ENCODE data around the gene ASIC1. TPM values are rescaled to one million over a fixed set of nuclear protein-coding genes. Genes with fewer than 3 reads are reported as not detected.
"Not testable (repeated sequence)": the region's sequence is repeated elsewhere in the genome, so short reads cannot be mapped to it uniquely, and the experiment has no call there.

Gene ASIC1
- polyA plus RNA-seq, 3 donors, result 4.6 to 5.6 (median 5.5) TPM

- no peak for DNase-seq
Measured at GRCh38 chr12:50083301-50083700, 25.9 kb downstream of the ASIC1 start.

GRCh38 chr12:50084409-50084774 lies 27.0 kb downstream of the ASIC1 start:
- DNase-seq, result not testable (repeated sequence)

GRCh38 chr12:50084775-50085614 lies 27.6 kb downstream of the ASIC1 start, which contains the start of gene SMARCD1:
TSS of gene SMARCD1 (plus strand) at chr12:50085342. CDS start at chr12:50085370, 28 bp downstream.
- DNase-seq, result peak; percentile 95

- no peak for DNase-seq
Measured at GRCh38 chr12:50085615-50086072, 28.2 kb downstream of the ASIC1 start.

DNA sequence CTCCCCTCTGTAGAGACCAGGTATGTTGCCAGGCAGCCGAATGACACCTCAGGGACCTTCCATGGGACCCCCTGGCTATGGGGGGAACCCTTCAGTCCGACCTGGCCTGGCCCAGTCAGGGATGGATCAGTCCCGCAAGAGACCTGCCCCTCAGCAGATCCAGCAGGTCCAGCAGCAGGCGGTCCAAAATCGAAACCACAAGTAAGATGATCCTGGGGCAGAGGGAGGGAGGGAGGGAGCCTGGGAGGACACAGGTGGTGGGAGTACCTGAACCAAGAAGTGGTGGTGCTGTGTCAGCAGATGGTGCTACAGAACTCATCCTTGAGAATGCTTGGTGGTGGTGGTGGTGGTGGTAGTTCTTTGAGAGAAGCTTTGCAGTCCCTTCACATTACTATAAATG lies 28.8 kb downstream of the ASIC1 start:
- no peak for DNase-seq

- no peak for DNase-seq
Measured at GRCh38 chr12:50087151-50087550, 29.8 kb downstream of the ASIC1 start.

DNA sequence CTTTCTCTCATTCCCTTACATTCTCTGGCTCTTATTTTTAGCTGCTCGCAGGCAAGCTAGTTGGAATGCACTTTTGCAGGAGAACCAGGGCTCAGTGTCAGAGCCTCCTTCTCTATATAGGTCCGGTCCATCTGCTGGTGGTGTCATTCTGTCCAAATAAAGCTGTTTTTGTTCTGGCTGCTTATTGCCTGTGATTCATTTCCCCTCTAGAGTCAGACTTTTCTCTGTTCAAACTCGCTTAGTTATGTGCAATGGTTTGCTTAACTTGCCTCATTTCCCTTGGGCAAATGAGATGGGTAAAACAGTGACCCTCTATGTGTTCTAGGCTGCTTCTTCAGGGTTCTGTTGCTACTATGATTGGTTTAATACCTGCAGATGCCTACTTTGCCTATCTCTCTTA lies 30.6 kb downstream of the ASIC1 start:
- no peak for DNase-seq

GRCh38 chr12:50088577-50089335 lies 31.4 kb downstream of the ASIC1 start:
- no peak for DNase-seq

DNA sequence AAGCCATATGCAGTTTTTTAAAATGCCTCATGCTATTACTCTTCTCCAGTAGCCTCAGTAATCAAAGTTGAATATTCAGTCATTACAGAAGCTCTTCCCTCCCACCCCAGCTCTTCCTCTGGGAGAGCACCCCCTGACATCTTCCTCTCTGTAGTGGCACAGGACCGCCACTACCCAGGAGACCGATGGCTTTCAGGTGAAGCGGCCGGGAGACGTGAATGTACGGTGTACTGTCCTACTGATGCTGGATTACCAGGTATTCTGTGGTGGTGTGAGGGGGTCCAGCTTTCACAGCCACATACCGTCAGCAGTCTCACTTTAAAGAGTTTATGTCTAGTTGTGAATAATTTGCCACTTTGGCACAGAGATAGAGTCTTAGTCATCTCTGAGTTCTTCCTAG lies 32.3 kb downstream of the ASIC1 start:
- no peak for DNase-seq

- DNase-seq, result no peak
Measured at GRCh38 chr12:50090391-50090790, 33.0 kb downstream of the ASIC1 start.

DNA sequence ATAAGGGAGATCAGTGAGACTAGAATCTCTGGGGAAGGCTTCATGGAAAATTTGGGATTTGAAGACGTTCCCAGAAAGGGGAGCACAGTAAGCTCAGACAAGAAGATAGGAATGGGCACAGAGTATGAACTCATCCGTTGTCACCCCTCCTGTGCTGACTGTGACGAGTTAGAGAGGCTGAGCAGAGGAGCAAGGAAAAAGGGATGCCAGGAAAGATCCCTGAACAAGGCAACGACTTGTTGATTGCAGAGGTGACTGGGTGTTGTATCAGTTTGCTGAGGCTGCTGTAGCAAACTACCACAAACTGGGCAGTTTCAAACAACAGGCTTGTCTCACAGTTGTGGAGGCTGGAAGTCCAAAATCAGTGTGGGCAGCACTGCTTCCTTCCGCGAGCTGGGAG lies 40.6 kb downstream of the ASIC1 start:
- DNase-seq, result no peak

- no peak for DNase-seq
Measured at GRCh38 chr12:50099302-50100008, 42.1 kb downstream of the ASIC1 start.

DNA sequence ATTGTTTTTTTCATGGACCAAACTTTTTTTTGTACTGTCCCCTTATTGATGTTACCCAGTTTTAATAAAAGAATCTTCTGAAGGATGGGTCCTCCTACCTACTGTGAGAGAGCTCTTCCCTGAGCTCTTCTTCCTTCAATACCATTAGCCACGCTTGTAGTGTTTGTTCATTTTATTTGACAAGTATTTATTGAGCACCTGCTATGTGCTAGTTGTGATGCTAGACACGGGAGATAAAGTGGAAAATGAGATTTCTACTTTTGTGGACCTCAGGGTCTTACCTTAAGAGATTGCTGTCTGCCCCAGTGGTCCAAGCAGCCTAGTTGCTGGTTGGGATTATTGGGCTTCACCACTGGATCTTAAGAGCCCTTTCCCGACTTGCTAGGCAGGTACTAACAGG lies 43.2 kb downstream of the ASIC1 start:
- DNase-seq, result no peak

GRCh38 chr12:50101663-50102062 lies 44.3 kb downstream of the ASIC1 start:
- DNase-seq, result no peak

- no peak for DNase-seq
Measured at GRCh38 chr12:50102131-50102531, 44.7 kb downstream of the ASIC1 start.

DNA sequence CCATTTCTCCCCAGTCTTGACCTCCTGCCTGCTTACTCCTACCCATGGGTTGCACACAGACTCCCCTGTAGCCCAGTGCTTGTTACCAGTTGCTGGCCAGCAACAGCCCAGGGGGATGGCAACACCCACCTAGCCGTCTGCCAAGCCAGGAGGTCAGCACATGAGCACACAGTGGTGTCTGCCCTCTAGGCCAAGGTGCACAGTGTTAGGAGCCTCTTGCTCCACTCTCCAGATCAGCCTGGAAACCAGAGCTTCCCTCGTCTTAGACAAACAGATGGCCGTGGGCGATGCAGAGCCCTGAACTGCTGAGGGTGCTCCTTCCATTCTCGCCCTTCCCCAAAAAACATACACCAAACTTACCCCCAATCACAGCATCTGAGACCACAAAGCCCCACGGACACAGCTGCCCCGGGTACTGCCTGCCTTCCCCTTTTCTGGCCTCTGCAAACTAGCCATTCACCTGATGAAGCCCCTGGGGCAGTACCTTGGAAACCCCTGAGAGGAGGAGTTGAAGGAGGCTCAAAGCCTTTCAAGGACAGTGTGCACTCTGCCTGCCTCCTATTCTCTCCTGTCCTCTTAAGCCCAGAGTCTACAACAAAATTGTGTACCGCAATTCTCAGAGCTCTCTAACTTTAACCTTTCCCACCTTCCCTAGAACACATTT lies 45.4 kb downstream of the ASIC1 start:
- DNase-seq, result no peak

DNA sequence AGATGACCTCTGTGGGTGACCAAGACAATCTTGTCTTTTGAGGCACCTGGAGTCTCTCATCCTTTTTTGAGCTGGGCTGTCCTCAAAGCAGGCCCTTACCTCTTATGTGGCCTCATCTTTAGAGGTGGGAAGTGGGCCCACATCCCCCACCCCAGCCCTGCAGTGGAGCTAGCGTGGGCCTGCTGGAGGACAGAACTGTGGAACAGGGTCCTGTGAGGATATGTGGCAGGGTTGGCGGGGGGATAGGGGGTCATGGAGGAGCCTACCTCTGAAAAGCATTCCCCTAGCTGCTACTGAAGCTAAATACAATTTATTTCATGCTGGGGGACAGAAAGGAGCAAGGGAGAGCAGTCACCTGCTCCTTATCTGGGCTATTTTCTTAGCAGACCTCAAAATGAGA lies 46.0 kb downstream of the ASIC1 start:
- DNase-seq, result no peak

GRCh38 chr12:50103767-50104321 lies 46.4 kb downstream of the ASIC1 start, which contains the start of gene GPD1:
TSS of gene GPD1 (plus strand) at chr12:50104008. CDS start at chr12:50104051, 43 bp downstream.
- peak; percentile 58 for DNase-seq

DNA sequence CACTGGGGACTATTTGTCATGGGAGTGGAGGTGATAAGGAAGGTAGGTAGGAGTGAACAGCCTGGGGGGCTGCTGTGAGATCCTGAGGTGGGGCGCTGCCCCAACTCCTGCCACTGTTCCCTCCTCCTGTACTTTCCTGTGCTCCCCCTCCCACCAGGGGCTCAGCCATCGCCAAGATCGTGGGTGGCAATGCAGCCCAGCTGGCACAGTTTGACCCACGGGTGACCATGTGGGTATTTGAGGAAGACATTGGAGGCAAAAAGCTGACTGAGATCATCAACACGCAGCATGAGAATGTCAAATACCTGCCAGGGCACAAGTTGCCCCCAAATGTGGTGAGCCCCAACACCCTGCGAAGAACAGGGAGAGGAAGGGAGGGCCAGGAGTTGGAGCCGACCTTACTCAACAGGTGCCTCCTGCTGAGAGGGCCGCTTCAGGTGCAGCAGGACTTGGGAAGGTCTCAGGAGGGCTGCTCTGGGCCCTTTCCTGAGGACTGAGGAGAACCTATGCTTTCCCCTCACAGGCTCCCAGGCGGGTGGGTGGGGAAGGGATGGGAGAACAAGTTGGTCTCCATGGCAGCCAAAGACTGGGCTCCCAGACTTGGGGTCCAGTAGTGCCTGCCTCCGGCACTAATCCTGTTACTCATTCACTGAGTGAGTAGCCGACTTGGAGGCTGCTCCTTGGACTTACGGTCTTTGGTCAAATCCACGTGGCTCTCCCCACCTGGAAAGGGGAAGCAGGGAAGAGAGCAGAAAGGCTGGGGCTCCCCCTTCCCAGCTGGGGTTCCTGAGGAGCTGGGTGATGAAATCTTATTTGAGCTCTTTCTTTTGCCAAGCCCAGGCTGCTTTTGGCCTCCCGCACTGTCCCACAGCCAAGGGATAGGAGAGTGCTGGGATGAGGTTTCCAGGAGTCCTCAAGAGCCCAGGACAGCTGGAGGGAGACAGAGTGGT lies 47.3 kb downstream of the ASIC1 start:
- DNase-seq, result no peak

- DNase-seq, result no peak
Measured at GRCh38 chr12:50105913-50106450, 48.6 kb downstream of the ASIC1 start.

Measured in renal pelvis (tissue), 4 donors.